Neural progenitor cell (in vitro differentiated cells): ENCODE measurements around the gene MPRIP.

Experiments used
- CTCF ChIP-seq: fragments of 200-600 bp; sonication (generic); IDR thresholded peaks from 2 replicates; pipeline ENCODE4 v1.5.1; 2017; ENCODE audit warnings: antibody characterized with exemption, mild to moderate bottlenecking
- EZH2phosphoT487 ChIP-seq: fragments of 200-600 bp; sonication (generic); IDR thresholded peaks from 2 replicates; pipeline ENCODE4 v1.6.1; 2017; ENCODE audit warnings: antibody characterized with exemption

- no peak for TF ChIP-seq CTCF
- no peak for TF ChIP-seq EZH2phosphoT487
Measured at GRCh38 chr17:17151541-17151940, 109.3 kb downstream of the MPRIP start.
